Non-pigmented ciliary epithelial cell (primary cell): ENCODE results near the gene CREB3L4.

Source experiments
- DNase-seq: peaks from one replicate; pipeline ENCODE4 v3.0.0-alpha.2; 2010; ENCODE audit warnings: low read depth

CREB3L4 gene

DNA sequence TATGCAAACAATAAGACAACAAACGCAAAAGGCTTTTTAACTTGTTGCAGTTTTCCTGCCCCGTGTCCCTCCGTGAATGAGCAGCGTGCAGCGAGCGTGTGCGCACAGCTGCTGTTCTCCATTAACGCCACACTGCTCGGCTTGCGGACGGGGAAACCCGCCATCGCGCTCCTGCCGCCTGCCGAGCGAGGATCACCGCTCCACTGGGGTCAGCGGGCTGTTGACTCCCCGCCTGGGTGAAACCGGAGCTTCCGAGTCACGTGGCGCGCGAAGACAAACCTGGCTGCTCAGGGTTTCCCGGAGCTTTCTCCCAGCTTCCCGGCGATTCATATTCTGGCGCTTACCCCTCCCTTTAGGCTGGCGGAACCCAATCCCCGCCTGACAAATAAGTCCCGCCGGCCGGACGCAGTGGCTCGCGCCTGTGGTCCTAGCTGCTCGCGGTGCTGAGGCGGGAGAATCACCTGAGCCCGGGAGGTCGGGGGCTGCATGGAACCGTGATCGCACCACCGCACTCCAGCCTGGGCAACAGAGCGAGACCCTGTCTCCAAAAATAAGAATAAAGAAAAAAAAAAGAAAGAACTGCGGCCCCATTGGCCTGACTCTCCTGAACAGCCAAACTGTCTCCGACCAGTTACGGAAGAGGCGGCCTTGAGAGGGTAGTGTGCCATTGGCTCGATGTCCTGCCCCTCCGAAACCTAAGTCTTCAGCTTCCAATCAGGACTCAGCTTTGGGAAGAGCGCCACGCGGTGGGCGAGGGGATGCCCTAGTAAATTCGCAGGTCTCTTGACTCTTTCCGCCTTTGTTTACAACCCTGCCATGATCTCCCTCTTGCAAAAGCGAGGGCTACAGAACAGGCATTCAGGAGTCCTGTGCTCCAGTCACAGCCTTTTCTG lies at the start of gene CREB3L4:
TSS of gene CREB3L4 (plus strand) at position 796 of the 893 bp plus-strand sequence. CDS start 624 bp downstream, outside the sequence.
- DNase-seq, result peak; percentile 94

DNA sequence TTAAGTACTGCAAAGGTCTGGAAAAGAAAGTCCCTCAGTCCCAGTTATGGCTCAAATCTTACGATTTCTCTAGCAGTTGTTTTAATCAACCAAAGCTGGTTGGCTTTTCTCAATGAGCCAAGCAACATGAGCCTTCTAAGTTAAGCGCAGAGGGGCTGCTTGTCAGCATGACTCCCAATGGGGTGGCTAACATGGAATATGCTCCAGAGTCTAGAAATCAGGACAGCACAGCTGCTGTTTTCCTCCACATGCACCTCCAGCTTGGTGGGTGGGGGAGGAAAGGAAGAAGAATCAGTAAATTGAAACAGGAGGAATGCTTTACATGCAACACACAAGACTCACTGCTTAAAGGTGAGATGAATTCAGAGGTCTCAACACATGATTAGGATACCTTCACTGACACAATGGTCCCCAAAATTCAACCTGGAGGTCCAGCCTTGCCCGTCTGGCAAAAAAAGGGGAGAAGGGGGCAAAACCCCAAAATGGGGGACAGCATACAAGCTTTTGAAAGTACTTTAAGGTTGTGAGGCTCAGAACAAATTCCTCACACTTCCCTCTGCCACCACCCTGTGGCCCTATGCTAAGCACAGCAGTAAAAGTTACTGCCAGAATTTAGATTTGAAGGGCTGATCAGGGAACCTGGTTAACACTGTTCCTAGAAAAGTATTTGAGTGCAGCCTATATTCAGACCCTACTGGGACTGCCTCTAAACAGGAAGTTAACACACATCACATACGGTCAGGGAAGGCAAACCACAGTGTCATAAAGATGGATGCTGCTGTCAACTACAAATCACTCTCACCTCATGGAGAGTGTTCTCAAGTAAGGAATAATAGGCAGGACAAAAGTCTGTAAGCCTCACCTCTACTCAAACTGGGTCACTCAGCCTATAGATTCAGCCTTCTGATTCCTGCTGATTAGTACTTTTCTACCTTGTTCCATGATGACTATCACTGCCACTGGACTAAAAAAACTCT lies 47.5 kb upstream of the CREB3L4 start:
- no peak for DNase-seq

DNA sequence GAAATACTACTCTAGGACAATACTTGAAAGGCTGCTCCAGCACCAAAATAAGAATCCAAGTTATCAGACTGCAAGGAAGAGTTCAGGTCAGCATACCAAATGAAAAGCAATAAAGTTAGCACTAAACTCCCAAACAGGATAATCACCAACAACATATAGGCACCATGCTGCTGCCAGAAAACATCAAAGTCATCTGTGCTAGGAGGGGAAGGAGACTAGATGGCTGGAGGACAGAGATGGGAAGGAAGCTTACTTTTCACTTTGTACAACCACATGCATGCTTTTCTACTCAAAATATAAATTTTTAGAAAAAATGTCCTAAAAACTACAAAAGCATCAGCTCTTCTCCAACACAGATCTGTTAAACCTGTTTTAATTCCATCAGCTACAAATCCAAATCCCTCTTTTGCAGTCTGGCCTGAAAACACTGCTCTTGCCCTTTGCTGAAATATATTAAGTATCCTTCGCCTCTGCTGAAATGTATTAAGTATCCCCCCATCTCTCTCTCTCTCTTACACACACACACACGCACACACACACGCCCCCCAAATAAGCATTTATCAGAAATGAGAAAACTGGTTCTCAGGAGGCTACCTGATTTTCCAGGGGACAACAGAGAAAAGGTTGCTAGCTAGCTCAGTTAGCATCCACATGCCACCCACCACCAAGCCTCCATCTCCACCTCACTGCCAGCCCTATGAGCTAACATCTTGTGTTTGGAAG lies 46.5 kb upstream of the CREB3L4 start:
- DNase-seq, result no peak

DNA sequence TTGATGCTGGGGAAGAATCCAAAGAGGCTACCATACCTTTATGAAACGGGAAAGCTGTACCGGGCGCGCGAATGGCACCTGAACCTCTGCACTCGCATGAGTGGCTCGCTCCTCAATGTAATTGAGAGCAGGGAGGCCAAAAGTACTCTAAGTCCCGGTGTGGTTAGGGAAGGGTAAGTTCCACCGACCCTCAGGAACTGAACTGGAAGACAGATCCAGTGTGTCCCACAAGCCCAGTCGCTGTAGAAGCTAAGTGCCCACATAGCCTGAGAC lies 46.0 kb upstream of the CREB3L4 start:
- DNase-seq, result no peak

- no peak for DNase-seq
Observed at GRCh38 chr1:153922076-153922971, 45.4 kb upstream of the CREB3L4 start.

DNA sequence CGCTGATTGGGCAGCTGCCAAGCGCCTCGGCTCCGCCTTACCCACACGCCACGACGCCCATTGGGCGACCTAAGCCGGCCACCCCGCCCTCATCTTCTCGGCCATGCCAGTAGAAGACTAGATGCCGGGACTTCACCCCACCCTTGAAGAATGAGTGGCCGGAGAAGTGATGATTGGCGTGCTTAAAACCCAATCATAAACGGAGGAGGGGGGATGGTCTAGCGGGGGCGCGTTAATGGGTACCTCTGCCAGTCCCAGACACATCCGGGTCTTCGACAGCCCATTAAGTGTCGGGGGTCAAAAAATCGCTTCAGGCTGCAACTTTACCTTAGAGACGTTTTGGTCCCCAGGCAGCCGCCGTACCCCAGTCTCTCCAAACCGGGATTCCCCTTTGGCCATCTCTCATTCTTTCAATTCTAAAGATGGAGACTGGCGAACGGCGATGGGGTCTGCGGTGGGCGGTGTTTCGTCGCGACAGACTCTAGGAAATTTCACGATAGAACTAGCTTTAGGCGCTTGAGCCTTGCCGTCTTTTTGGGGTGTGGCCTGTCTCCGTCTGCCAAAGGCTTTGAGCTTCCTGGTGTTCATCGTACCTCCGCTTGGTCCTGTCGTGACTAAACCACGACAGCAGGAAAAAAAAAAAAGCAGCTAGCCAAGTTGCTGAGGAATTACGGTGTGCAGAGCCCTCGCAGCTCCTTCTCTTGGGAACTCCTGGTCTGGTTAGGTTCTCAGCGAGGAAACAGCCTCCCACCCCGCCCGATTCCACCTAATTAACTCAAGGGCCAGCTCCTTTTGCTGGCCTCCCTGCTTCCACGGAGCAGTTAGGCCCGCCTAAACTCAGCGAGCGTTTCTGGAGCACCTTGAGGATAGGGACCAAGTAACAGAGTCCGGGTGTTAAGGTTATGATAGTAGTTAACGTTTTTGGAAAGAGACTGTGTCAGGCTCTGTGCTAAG lies 44.5 kb upstream of the CREB3L4 start, which contains the start of gene GATAD2B:
TSS of gene GATAD2B (minus strand) at position 1 of the 954 bp plus-strand sequence. CDS start 94,625 bp downstream, outside the sequence.
- peak; percentile 100 for DNase-seq

- no peak for DNase-seq
Observed at GRCh38 chr1:153926405-153926804, 41.3 kb upstream of the CREB3L4 start.

- DNase-seq, result no peak
Observed at GRCh38 chr1:153928245-153928644, 39.5 kb upstream of the CREB3L4 start.

GRCh38 chr1:153928791-153929341 lies 38.8 kb upstream of the CREB3L4 start:
- no peak for DNase-seq

DNA sequence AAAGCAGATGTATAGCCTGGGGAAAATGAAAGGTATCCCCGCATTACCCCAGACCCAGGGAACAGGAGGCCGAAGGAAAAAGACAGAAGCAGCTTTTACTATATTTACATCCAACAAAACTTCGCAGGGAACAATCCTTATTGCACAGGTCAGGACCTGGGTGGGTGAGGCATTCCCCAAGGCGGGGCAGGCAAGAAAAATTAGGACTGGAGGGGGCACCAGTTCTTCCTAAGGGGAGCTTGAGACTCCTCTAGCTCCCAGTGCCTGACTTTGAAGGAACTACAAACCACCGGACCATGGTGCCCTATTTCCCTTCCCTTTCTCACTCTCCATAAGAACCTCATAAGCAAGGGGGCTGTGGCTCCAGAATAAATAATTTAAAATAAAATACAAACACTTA lies 38.3 kb upstream of the CREB3L4 start:
- DNase-seq, result no peak

- no peak for DNase-seq
Observed at GRCh38 chr1:153929981-153930948, 37.4 kb upstream of the CREB3L4 start.

GRCh38 chr1:153932156-153933131 lies 35.3 kb upstream of the CREB3L4 start:
- no peak for DNase-seq

GRCh38 chr1:153933430-153933829 lies 34.3 kb upstream of the CREB3L4 start:
- DNase-seq, result no peak

DNA sequence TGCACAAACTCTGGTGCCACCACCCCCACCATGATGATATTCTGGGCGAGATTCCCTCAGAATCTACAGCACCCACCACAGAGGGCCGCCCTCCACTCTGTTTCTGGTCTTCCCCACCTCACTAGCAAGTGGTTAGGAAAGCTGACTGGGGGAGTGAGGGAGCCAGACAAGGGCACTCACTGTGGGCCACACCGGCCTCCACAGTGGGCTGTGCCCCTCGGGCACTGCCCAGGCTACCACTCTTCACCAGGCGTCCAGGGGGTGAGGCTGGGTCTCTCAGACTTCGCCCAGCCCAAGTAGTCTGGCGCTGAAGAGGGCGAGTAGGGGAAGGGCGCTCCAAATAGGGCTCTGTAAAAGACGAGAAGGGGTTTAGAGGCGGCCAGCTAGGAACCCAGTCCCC lies 33.7 kb upstream of the CREB3L4 start:
- DNase-seq, result no peak

DNA sequence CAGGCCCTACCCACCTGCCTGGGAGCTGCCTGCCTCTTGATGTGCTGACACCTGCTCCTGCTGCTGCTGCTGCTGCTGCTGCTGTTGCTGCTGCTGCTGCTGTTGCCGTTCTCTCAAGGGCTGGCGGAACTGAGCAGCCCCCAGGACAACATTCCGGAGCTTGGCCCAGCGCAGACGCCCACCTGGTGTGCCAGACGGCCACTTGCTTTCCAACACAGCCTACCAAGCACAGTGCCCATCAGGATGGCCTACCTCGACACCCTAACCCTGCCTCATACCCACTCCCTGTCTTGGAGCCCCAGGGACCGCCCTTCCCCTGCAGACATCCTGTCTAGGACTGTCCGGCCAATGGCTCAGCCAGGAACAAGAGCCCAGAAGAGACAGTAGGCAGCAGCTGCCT lies 33.0 kb upstream of the CREB3L4 start:
- DNase-seq, result no peak

DNA sequence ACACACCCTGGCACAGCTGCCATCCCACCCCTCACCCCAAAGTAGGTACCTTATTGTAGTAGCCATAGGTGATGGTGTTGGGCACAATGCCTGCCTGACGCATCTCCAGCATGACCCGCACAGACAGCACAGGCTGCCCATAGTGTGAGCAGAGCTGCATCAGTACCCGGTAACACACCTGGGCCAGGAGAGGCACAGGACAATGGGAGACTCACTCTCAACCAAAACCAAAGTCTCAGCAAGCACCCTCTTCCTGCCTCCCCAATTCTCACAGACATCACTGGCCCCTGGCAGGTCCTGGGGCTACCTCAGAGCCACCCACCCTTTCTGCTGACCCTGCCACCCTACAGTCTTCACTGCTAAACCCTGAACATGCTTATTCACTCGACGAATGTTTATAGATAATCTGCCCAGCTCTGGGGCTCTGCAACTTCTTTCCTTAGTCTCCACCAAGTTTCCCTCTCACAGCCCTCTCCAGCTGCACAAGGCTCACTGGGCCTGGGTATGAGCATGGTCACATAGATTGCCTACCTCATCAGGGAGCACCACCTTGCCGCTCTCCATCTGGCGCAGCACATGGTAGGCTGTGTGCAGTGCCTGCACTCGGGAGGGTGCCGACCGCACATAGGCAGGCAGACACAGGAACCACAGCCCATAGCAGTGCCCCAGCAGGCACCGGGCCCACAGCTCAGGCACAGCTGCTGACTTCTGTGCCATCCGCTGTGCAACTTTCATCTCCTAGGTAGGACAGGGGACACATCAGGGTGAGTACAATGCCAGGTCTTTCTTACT lies 31.5 kb upstream of the CREB3L4 start:
- DNase-seq, result no peak
